CD4-positive, CD25-positive, alpha-beta regulatory T cell (primary cell): ENCODE measurements around the gene STON2. TPM values are rescaled to one million over a fixed set of nuclear protein-coding genes. Genes with fewer than 3 reads are reported as not detected.

Experiments used
- ATAC-seq, 2 donors: fragments of 150-1000 bp; cut with Tn5 transposase; one replicate each; pipeline ENCODE4 v1.10.0; 2021; ENCODE audit warnings: low read depth in 2 of 2, moderate number of reproducible peaks in 2 of 2, moderate library complexity in 1 of 2
- DNase-seq, 3 donors: peaks; one replicate each; pipeline versions ENCODE4 v3.0.0 to v3.0.0-alpha.2; 2012 to 2022; ENCODE audit warnings: mixed read lengths in 1 of 3
- H3K27ac ChIP-seq: one replicate; pipeline ENCODE4 v1.7.0; 2013; ENCODE audit warnings: mild to moderate bottlenecking, low read length; ENCODE audit not compliant: insufficient read depth, poor library complexity, severe bottlenecking
- H3K27me3 ChIP-seq: one replicate; pipeline ENCODE4 v1.7.0; 2013; ENCODE audit warnings: low read length; ENCODE audit not compliant: control insufficient read depth, insufficient read depth
- H3K36me3 ChIP-seq: one replicate; pipeline ENCODE4 v1.7.0; 2013; ENCODE audit warnings: mild to moderate bottlenecking, low read length, moderate library complexity; ENCODE audit not compliant: control insufficient read depth, insufficient read depth
- H3K4me1 ChIP-seq: 2 replicates; pipeline ENCODE4 v1.7.0; 2013; ENCODE audit warnings: mild to moderate bottlenecking, low read length; ENCODE audit not compliant: insufficient read depth, control insufficient read depth, poor library complexity, severe bottlenecking
- H3K4me3 ChIP-seq: one replicate; pipeline ENCODE4 v1.7.0; 2013; ENCODE audit warnings: low read depth, mild to moderate bottlenecking, low read length, moderate library complexity
- H3K9me3 ChIP-seq, 2 experiments: 1 replicate in 1 of 2; 2 replicates in 1 of 2; pipeline ENCODE4 v1.7.0; 2013; ENCODE audit warnings: low read length in 2 of 2, mild to moderate bottlenecking in 1 of 2, moderate library complexity in 1 of 2; ENCODE audit not compliant: control insufficient read depth in 2 of 2
- H3K27ac Mint-ChIP-seq, 3 donors: one replicate each; pipeline ENCODE4 v1.8.0; 2020 to 2022; ENCODE audit warnings: mild to moderate bottlenecking in 3 of 3, mixed read lengths in 3 of 3, moderate library complexity in 2 of 3
- H3K27me3 Mint-ChIP-seq: one replicate; pipeline ENCODE4 v1.8.0; 2022; ENCODE audit warnings: mild to moderate bottlenecking, mixed read lengths
- H3K36me3 Mint-ChIP-seq: one replicate; pipeline ENCODE4 v1.8.0; 2020; ENCODE audit warnings: mixed read lengths
- H3K4me1 Mint-ChIP-seq, 4 donors: one replicate each; pipeline ENCODE4 v1.8.0; 2020 to 2022; ENCODE audit warnings: mixed read lengths in 4 of 4, mild to moderate bottlenecking in 1 of 4
- H3K4me3 Mint-ChIP-seq, 4 donors: one replicate each; pipeline ENCODE4 v1.8.0; 2020 to 2022; ENCODE audit warnings: mild to moderate bottlenecking in 4 of 4, mixed read lengths in 4 of 4, moderate library complexity in 3 of 4
- H3K9me3 Mint-ChIP-seq, 7 donors: one replicate each; pipeline ENCODE4 v1.8.0; 2020 to 2022; ENCODE audit warnings: mixed read lengths in 7 of 7, mild to moderate bottlenecking in 3 of 7, moderate library complexity in 2 of 7
- polyA plus RNA-seq, 4 donors: library from polyadenylated mRNA; unstranded; fragments of 300-500 nt; fragmentation: Illumina TruSeq; gene quantifications; one replicate each; pipeline ENCODE4 v1.2.3, GENCODE V29; 2021
- total RNA-seq: library from RNA; stranded (reverse); gene quantifications from one replicate; pipeline ENCODE4 v1.2.3, GENCODE V29; 2022

Gene STON2, protein sequence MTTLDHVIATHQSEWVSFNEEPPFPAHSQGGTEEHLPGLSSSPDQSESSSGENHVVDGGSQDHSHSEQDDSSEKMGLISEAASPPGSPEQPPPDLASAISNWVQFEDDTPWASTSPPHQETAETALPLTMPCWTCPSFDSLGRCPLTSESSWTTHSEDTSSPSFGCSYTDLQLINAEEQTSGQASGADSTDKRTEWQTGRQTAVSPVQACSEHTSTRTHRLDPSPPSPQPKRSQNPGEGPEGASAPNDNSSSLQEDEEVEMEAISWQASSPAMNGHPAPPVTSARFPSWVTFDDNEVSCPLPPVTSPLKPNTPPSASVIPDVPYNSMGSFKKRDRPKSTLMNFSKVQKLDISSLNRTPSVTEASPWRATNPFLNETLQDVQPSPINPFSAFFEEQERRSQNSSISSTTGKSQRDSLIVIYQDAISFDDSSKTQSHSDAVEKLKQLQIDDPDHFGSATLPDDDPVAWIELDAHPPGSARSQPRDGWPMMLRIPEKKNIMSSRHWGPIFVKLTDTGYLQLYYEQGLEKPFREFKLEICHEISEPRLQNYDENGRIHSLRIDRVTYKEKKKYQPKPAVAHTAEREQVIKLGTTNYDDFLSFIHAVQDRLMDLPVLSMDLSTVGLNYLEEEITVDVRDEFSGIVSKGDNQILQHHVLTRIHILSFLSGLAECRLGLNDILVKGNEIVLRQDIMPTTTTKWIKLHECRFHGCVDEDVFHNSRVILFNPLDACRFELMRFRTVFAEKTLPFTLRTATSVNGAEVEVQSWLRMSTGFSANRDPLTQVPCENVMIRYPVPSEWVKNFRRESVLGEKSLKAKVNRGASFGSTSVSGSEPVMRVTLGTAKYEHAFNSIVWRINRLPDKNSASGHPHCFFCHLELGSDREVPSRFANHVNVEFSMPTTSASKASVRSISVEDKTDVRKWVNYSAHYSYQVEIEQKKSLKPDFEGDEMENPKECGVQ
- 4.4 TPM for total RNA-seq
- not detected for polyA plus RNA-seq

- H3K27me3 ChIP-seq = peaks cover 4% of the 10 kb centered on the region
- H3K27ac Mint-ChIP-seq = no peak within 1 kb of the TSS
- no peaks in the 10 kb centered on the region for H3K4me1 Mint-ChIP-seq
- no peaks in the 10 kb centered on the region for H3K9me3 ChIP-seq
- peaks cover 17% of the 10 kb centered on the region for H3K27me3 Mint-ChIP-seq
- no peak within 1 kb of the TSS for H3K4me3 Mint-ChIP-seq
- H3K4me3 ChIP-seq = no peak within 1 kb of the TSS
- H3K4me1 ChIP-seq = no peaks in the 10 kb centered on the region
- ATAC-seq (no peak), DNase-seq (no peak)
- no peak within 1 kb of the TSS for H3K27ac ChIP-seq
- H3K9me3 Mint-ChIP-seq = peaks cover 0 to 5% (median 0%) of the 10 kb centered on the region in 7 donors
- H3K36me3 Mint-ChIP-seq = no peaks in the 10 kb centered on the region
- H3K36me3 ChIP-seq = no peaks in the 10 kb centered on the region
Measured at GRCh38 chr14:81400202-81400678, at the start of gene STON2. STON2 (minus strand) TSS chr14:81400324; CDS start chr14:81398382, 1,942 bp downstream.

GRCh38 chr14:81449576-81449975 is 49.5 kb upstream of the STON2 start:
- no peak overlapping the region for H3K27ac ChIP-seq
- peaks cover 5% of the 10 kb centered on the region for H3K27me3 ChIP-seq
- Mint-ChIP-seq H3K4me1 (peaks cover 0 to 7% (median 3%) of the 10 kb centered on the region in 4 donors), H3K9me3 (no peaks in the 10 kb centered on the region), H3K36me3 (no peaks in the 10 kb centered on the region), H3K27ac (no peak overlapping the region), H3K27me3 (peaks cover 31% of the 10 kb centered on the region), H3K4me3 (no peak overlapping the region)
- no peaks in the 10 kb centered on the region for H3K9me3 ChIP-seq
- DNase-seq = no peak
- peaks cover 3% of the 10 kb centered on the region for H3K4me1 ChIP-seq
- H3K36me3 ChIP-seq = no peaks in the 10 kb centered on the region
- no peak for ATAC-seq
- no peak overlapping the region for H3K4me3 ChIP-seq

- Histone ChIP-seq H3K9me3 (no peaks in the 10 kb centered on the region), H3K27me3 (peaks cover 5% of the 10 kb centered on the region), H3K4me3 (no peak overlapping the region), H3K36me3 (no peaks in the 10 kb centered on the region), H3K27ac (no peak overlapping the region), H3K4me1 (peaks cover 3% of the 10 kb centered on the region)
- Mint-ChIP-seq H3K4me3 (no peak overlapping the region), H3K4me1 (peaks cover 0 to 7% (median 3%) of the 10 kb centered on the region in 4 donors), H3K36me3 (no peaks in the 10 kb centered on the region), H3K27ac (no peak overlapping the region), H3K27me3 (peaks cover 30% of the 10 kb centered on the region), H3K9me3 (no peaks in the 10 kb centered on the region)
- DNase-seq (no peak), ATAC-seq (no peak)
Measured at GRCh38 chr14:81449114-81449513, 49.0 kb upstream of the STON2 start.

DNA sequence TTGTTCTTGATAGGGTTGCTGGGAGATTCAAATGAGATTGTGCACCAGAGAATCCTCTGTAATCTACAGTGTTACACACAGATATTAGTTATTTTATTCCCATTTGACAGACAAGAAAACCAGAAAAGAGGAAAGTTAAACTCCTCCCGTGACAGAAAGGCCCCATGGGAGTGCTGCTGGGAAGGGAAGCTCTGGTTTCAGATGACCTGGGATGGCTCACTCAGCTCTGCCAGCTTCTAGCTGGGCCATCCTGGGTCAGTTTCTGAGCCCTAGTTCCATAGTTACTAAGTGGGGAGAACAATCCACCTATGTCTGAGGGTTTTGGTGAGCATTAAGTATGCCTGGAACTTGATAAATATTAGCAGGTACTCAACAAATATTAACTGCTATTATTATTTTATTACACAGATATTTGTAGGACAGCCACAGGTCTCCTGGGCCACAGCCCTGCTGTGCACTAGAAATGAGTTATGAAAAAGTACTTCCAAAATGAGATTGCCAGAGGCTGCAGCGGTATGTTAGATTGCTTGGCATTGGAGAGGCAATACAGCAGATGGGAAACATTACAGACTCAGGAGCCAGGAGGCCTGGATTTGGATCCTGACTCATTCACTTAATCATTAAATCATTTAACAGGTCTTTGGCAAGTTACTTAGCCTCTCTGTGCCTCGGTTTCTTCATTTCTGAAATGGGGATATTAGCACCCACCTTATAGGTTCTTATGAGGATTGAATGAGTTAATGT is 47.1 kb upstream of the STON2 start:
- no peaks in the 10 kb centered on the region for H3K4me1 Mint-ChIP-seq
- H3K36me3 ChIP-seq = no peaks in the 10 kb centered on the region
- peaks cover 0 to 3% (median 0%) of the 10 kb centered on the region in 7 donors for H3K9me3 Mint-ChIP-seq
- H3K4me3 Mint-ChIP-seq = no peak overlapping the region
- no peaks in the 10 kb centered on the region for H3K4me1 ChIP-seq
- H3K27ac ChIP-seq = no peak overlapping the region
- no peaks in the 10 kb centered on the region for H3K36me3 Mint-ChIP-seq
- ATAC-seq = no peak
- H3K27me3 ChIP-seq = peaks cover 8% of the 10 kb centered on the region
- H3K27me3 Mint-ChIP-seq = peaks cover 42% of the 10 kb centered on the region
- no peak overlapping the region for H3K27ac Mint-ChIP-seq
- H3K4me3 ChIP-seq = no peak overlapping the region
- DNase-seq = no peak
- H3K9me3 ChIP-seq = no peaks in the 10 kb centered on the region

GRCh38 chr14:81446279-81447007 is 46.3 kb upstream of the STON2 start:
- DNase-seq (no peak), ATAC-seq (no peak)
- no peak overlapping the region for H3K27ac Mint-ChIP-seq
- H3K27ac ChIP-seq = no peak overlapping the region
- no peak overlapping the region for H3K4me3 Mint-ChIP-seq
- H3K9me3 Mint-ChIP-seq = peaks cover 0 to 3% (median 0%) of the 10 kb centered on the region in 7 donors
- no peaks in the 10 kb centered on the region for H3K36me3 Mint-ChIP-seq
- no peak overlapping the region for H3K4me3 ChIP-seq
- H3K4me1 ChIP-seq = no peaks in the 10 kb centered on the region
- no peaks in the 10 kb centered on the region for H3K9me3 ChIP-seq
- no peaks in the 10 kb centered on the region for H3K36me3 ChIP-seq
- peaks cover 11% of the 10 kb centered on the region for H3K27me3 ChIP-seq
- peaks cover 47% of the 10 kb centered on the region for H3K27me3 Mint-ChIP-seq
- H3K4me1 Mint-ChIP-seq = no peaks in the 10 kb centered on the region

GRCh38 chr14:81441626-81442134 is 41.6 kb upstream of the STON2 start:
- Histone ChIP-seq H3K27ac (no peak overlapping the region), H3K9me3 (no peaks in the 10 kb centered on the region), H3K27me3 (peaks cover 34% of the 10 kb centered on the region), H3K4me3 (no peak overlapping the region), H3K36me3 (no peaks in the 10 kb centered on the region), H3K4me1 (peaks cover 3% of the 10 kb centered on the region)
- H3K4me3 Mint-ChIP-seq = no peak overlapping the region
- no peak overlapping the region for H3K27ac Mint-ChIP-seq
- H3K9me3 Mint-ChIP-seq = peaks cover 0 to 3% (median 0%) of the 10 kb centered on the region in 7 donors
- no peaks in the 10 kb centered on the region for H3K36me3 Mint-ChIP-seq
- DNase-seq (no peak), ATAC-seq (no peak)
- H3K4me1 Mint-ChIP-seq = peaks cover 0 to 9% (median 4%) of the 10 kb centered on the region in 4 donors
- H3K27me3 Mint-ChIP-seq = peaks cover 60% of the 10 kb centered on the region
